Vagina (tissue), 2 donors: ENCODE results near the gene SEC31A.

Source experiments
- POLR2A ChIP-seq, 2 donors: fragments of 450-650 bp; IDR thresholded peaks; one replicate each; pipeline ENCODE4 v1.6.1; 2017; ENCODE audit warnings: antibody characterized with exemption in 2 of 2, mild to moderate bottlenecking in 2 of 2, moderate library complexity in 2 of 2
- POLR2AphosphoS5 ChIP-seq, 2 donors: sonication (generic); formaldehyde crosslinking; IDR thresholded peaks; one replicate each; pipeline ENCODE4 v1.9.0; 2017; ENCODE audit warnings: antibody characterized with exemption in 2 of 2, mild to moderate bottlenecking in 2 of 2, low read depth in 1 of 2; ENCODE audit not compliant: insufficient read depth in 1 of 2
- TF ChIP-seq, protein P1 (sequence below), 3 experiments: fragments of 450-650 bp in 2 of 3; fragments of 200-600 bp in 1 of 3; sonication (generic) in 1 of 3; IDR thresholded peaks; one replicate each; pipeline ENCODE4 v1.5.1; 2017 to 2019; ENCODE audit warnings: antibody characterized with exemption in 3 of 3, mild to moderate bottlenecking in 2 of 3, moderate library complexity in 2 of 3

DNA sequence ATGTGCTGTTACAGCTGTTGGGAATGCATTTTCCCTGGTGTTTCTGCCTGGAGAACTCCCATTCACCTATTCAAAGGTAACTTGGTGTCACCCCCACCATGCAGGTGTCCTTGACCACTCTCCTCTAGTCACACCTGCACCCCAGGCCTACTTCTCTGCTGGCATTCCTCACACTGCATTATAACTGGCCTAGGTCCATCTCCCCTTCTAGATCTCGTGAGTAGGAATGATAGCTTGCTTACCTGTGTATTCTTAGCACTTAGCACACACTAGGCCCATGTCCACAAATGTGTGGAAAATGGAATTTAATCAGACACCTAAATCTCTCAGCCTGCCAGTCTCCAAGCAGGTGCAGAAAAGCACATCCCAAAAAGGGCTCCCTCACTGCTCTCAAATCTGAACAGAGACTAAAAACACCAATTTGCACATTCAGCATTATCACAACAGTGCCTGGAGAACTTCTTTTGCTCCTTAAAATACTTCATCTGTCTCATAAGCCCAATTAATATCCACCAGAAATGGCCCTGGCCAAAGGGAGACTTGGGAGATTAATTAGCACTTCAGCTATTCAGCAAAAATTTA lies 110.7 kb downstream of the SEC31A start:
- TF ChIP-seq, protein P1, sequence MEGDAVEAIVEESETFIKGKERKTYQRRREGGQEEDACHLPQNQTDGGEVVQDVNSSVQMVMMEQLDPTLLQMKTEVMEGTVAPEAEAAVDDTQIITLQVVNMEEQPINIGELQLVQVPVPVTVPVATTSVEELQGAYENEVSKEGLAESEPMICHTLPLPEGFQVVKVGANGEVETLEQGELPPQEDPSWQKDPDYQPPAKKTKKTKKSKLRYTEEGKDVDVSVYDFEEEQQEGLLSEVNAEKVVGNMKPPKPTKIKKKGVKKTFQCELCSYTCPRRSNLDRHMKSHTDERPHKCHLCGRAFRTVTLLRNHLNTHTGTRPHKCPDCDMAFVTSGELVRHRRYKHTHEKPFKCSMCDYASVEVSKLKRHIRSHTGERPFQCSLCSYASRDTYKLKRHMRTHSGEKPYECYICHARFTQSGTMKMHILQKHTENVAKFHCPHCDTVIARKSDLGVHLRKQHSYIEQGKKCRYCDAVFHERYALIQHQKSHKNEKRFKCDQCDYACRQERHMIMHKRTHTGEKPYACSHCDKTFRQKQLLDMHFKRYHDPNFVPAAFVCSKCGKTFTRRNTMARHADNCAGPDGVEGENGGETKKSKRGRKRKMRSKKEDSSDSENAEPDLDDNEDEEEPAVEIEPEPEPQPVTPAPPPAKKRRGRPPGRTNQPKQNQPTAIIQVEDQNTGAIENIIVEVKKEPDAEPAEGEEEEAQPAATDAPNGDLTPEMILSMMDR (IDR thresholded peaks at IDR 0.05), result no peak
- TF ChIP-seq POLR2AphosphoS5 (IDR thresholded peaks at IDR 0.05; ENCODE audit: insufficient read depth in 1 of 2, low read depth in 1 of 2), result no peak
- no peak for TF ChIP-seq POLR2A (IDR thresholded peaks at IDR 0.05)
